ENCODE results near the gene NT5M. TPM values are rescaled to one million over a fixed set of nuclear protein-coding genes. Genes with fewer than 3 reads are reported as not detected.

Gene NT5M
- total RNA-seq, 2 donors from 2014 or later, result 8.7 to 11.0 TPM

- Mint-ChIP-seq H3K9me3 (no peaks in the 10 kb centered on the region), H3K36me3 (ENCODE audit: insufficient read depth in 2 of 2) (no peaks in the 10 kb centered on the region)
Measured at GRCh38 chr17:17395885-17396284, 92.7 kb downstream of the NT5M start.

More at GRCh38 chr17:17395885-17396284, 92.7 kb downstream of the NT5M start:
- Mint-ChIP-seq H3K27me3 (ENCODE audit: low read depth) (peaks cover 10% of the 10 kb centered on the region), H3K27ac (no peak overlapping the region), H3K4me3 (no peak overlapping the region), H3K4me1 (ENCODE audit: low read depth) (peaks cover 29% of the 10 kb centered on the region)
- no peak for DNase-seq
- no peak for ATAC-seq (replicated peaks in 1 of 2)

Other genes starting within 250 kb of the NT5M start
- 1 to 10 TPM; 6.8 to 8.0 TPM for gene PLD6, start 97.0 kb upstream of the NT5M start, total RNA-seq
- gene FLCN, start 66.2 kb upstream of the NT5M start, total RNA-seq, result 10 to 100 TPM; 27.3 to 29.2 TPM
- gene COPS3, start 22.1 kb upstream of the NT5M start, total RNA-seq, result 10 to 100 TPM; 77.7 to 89.0 TPM
- 10 to 100 TPM; 15.0 to 15.5 TPM for gene MED9, start 173.6 kb downstream of the NT5M start, total RNA-seq
- gene RASD1, start 193.0 kb downstream of the NT5M start, total RNA-seq, result 1 to 10 TPM; 1.6 to 3.0 TPM